Right atrium auricular region (tissue), 2 donors: ENCODE measurements around the gene DET1. TPM values are rescaled to one million over a fixed set of nuclear protein-coding genes. Genes with fewer than 3 reads are reported as not detected.
"Not testable (repeated sequence)": the region's sequence is repeated elsewhere in the genome, so short reads cannot be mapped to it uniquely, and the experiment has no call there.

Experiments used
- DNase-seq: peaks from one replicate; pipeline ENCODE4 v3.0.0-alpha.2; 2019; ENCODE audit warnings: low spot score
- H3K27ac ChIP-seq, 2 donors: fragments of 200-600 bp; sonication (generic); 1 replicate in 1 of 2; 2 replicates in 1 of 2; pipeline ENCODE4 v1.5.1; 2016 to 2019
- H3K27me3 ChIP-seq, 2 donors: fragments of 200-600 bp; sonication (generic); one replicate each; pipeline versions ENCODE4 v1.5.1 to v1.6.0; 2017 to 2019
- H3K36me3 ChIP-seq: fragments of 200-600 bp; sonication (generic); one replicate; pipeline ENCODE4 v1.5.1; 2016
- H3K4me1 ChIP-seq, 2 donors: fragments of 200-600 bp; sonication (generic); one replicate each; pipeline versions ENCODE4 v1.5.1 to v1.6.0; 2017 to 2019
- H3K4me3 ChIP-seq, 2 donors: fragments of 200-600 bp; sonication (generic); 1 replicate in 1 of 2; 2 replicates in 1 of 2; pipeline ENCODE4 v1.5.1; 2017 to 2019; ENCODE audit warnings: mild to moderate bottlenecking in 1 of 2, moderate library complexity in 1 of 2
- H3K9me3 ChIP-seq, 2 donors: fragments of 200-600 bp; sonication (generic); one replicate each; pipeline ENCODE4 v1.5.1; 2019
- total RNA-seq, 2 donors: library from RNA; depleted of rRNA; stranded (reverse); fragments of >200 nt; gene quantifications; one replicate each; pipeline ENCODE4 v1.1.0, GENCODE V29; 2016
- TF ChIP-seq, protein P1 (sequence below), 2 donors: fragments of 200-600 bp; sonication (generic); IDR thresholded peaks; one replicate each; pipeline ENCODE4 v1.5.1; 2019; ENCODE audit warnings: antibody characterized with exemption in 2 of 2

DET1 gene
- total RNA-seq, 2 donors from 2014 or later: 5.1 to 8.7 TPM

DNA sequence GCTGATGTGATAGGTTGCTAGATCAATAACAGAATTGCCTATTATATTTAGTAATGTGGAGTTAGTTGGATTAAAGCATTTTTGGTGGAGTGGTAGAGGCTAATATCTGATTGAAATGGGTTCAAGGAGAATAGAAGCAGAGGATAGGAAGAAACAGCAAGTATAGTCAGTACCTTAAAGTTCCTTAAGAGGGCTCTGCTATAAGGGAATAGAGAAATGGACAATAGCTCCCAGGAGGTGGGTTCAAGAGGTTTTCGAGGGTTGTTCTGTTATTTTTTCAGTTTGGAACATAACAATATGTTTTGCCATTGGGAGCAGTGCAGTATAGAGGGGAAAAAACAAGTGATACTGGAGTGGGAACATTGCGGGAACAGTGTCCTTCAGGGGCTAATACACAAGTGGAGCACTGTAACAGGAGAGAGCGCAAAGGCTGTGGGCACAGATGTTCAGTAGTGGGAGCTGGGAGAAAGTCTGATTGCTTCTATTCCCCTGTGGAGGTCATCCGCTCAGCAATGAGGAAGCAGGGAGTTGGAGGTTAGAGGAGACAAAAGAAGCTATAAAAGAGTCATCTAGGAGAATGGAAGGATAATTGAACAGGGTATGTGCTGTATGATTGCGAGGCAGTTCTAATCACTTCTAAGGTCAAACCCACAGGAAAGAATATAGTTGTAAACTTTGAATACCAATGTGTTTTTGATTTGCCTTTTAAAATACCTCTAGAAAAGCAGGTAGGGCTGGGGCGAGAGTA lies 75.7 kb downstream of the DET1 start:
- no peaks in the 10 kb centered on the region for H3K9me3 ChIP-seq
- peaks cover 0 to 26% of the 10 kb centered on the region in 2 donors for H3K4me1 ChIP-seq
- peaks cover 24% of the 10 kb centered on the region for H3K36me3 ChIP-seq
- H3K27ac ChIP-seq: no peak overlapping the region
- TF ChIP-seq, protein P1, sequence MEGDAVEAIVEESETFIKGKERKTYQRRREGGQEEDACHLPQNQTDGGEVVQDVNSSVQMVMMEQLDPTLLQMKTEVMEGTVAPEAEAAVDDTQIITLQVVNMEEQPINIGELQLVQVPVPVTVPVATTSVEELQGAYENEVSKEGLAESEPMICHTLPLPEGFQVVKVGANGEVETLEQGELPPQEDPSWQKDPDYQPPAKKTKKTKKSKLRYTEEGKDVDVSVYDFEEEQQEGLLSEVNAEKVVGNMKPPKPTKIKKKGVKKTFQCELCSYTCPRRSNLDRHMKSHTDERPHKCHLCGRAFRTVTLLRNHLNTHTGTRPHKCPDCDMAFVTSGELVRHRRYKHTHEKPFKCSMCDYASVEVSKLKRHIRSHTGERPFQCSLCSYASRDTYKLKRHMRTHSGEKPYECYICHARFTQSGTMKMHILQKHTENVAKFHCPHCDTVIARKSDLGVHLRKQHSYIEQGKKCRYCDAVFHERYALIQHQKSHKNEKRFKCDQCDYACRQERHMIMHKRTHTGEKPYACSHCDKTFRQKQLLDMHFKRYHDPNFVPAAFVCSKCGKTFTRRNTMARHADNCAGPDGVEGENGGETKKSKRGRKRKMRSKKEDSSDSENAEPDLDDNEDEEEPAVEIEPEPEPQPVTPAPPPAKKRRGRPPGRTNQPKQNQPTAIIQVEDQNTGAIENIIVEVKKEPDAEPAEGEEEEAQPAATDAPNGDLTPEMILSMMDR (IDR thresholded peaks at IDR 0.05): no peak
- H3K4me3 ChIP-seq: no peak overlapping the region
- no peaks in the 10 kb centered on the region for H3K27me3 ChIP-seq
- DNase-seq: no peak

DNA sequence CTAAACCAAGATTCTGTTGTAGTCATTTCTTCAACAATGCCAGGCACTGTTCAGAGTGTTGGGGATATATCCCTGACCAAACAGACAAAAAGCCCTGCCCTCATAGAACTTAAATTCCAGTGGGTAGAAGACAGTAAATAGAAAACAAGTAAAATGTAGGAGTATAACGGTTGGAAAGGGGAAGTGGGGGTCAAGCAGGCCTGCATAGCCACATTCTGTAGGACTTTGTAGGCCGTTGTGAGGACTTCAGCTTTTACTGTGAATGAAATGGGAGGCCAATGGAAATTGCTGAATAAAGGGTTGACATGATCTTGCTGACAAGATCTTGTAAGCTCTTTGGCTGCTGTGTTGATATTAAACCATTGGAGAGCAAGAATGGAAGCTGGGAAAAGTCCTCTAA lies 77.2 kb downstream of the DET1 start:
- Histone ChIP-seq H3K9me3 (no peaks in the 10 kb centered on the region), H3K4me1 (peaks cover 0 to 29% of the 10 kb centered on the region in 2 donors), H3K27ac (no peak overlapping the region), H3K4me3 (no peak overlapping the region), H3K27me3 (no peaks in the 10 kb centered on the region), H3K36me3 (peaks cover 25% of the 10 kb centered on the region)
- TF ChIP-seq, protein P1 (IDR thresholded peaks at IDR 0.05): no peak
- no peak for DNase-seq

DNA sequence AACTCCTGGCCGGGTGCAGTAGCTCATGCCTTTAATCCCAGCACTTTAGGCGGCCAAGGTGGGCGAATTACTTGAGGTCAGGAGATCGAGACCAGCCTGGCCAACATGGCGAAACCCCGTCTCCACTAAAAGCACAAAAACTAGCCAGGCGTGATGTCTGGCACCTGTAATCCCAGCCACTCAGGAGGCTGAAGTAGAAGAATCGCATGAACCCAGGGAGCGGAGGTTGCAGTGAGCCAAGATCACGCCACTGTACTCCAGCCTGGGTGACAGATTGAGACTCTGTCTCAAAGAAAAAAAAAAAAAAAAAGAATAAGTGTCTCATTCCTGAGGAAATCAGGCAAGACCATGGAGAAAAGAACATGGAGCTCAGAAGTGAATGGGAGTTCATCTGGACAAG lies 77.8 kb downstream of the DET1 start:
- DNase-seq, H3K27me3 ChIP-seq, H3K27ac ChIP-seq, H3K9me3 ChIP-seq, H3K4me3 ChIP-seq: not testable (repeated sequence)
- peaks cover 30% of the 10 kb centered on the region for H3K36me3 ChIP-seq
- H3K4me1 ChIP-seq: peaks cover 0 to 29% of the 10 kb centered on the region in 2 donors

DNA sequence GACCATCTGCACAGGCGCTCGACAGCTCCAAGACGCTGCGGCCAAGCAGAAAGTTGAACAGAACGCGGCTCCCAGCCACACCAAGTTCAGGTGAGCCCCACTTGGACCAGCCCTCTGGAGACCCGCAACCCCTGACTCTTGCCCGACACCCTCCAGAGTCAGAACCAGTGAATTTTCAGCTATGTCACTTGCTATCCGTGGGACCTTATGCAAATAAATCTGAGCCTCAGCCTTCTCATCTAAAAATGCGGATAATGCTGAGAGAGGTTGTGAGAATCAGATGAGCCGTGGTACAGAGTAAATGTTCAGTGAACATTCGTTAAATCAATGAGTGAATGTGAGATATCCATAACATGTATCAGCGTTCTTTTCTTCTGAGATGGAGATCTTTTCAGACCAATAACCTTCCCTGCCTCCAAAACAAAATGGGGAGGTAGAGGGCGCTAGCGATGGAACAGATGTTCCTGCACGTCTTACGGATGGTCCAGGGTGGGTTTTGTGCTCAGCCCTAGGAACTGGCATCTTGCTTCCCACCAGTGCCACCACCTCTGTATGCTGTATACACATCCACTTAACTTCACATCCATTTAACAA lies 78.4 kb downstream of the DET1 start:
- peaks cover 0 to 29% of the 10 kb centered on the region in 2 donors for H3K4me1 ChIP-seq
- TF ChIP-seq, protein P1 (IDR thresholded peaks at IDR 0.05): no peak
- H3K4me3 ChIP-seq: peak overlapping the region; percentile 78 to 91
- H3K36me3 ChIP-seq: peaks cover 30% of the 10 kb centered on the region
- no peaks in the 10 kb centered on the region for H3K27me3 ChIP-seq
- H3K9me3 ChIP-seq: no peaks in the 10 kb centered on the region
- peak overlapping the region; percentile 89 to 92 for H3K27ac ChIP-seq
- DNase-seq: no peak

DNA sequence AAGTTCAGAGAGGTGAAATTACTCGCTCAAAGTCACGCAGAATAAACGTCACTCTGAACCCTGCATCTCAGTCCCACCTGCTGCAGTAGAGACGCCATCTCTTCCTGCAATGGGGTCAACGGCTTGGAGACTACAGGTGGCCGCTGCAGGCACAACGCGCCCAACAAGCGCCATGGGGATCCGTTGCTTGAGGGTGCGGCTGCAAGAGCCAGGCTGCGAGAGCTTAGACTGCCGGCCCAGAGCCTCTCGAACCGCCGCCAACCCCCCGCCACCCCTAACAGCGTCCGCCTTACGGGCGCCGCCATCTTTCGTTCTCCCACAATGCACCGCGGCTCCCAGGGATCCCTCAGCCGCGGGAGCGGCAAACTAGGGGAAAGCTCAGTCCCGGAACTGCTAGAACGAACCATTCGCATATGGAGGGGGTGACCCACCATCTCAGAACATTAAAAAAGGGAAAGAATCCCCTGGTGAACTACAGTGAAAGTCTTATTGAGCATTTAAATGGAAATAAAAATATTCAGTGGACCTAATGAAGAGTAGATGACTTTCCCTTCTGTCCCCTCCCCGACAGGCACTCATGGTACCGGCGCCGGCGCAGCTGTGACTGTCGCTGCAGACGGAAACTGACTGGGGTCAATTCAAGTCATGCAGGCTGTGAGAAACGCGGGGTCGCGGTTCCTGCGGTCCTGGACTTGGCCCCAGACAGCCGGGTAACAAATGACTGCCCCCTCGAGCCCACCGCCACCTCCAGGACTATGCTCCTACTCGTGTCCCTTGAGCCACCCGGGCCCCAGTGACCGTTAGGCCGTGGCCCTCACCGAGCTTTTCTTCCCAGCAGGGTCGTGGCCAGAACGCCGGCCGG lies 79.2 kb downstream of the DET1 start, which contains the start of the genes MRPL46 and MRPS11:
MRPL46 (minus strand) TSS at position 316 of the 862 bp plus-strand sequence; CDS start at position 305, 11 bp downstream.
MRPS11 (plus strand) TSS at position 636 of the 862 bp plus-strand sequence; CDS start at position 646, 10 bp downstream.
- peak; percentile 85 for DNase-seq
- Histone ChIP-seq H3K9me3 (no peaks in the 10 kb centered on the region), H3K27ac (peak within 1 kb of the TSS; percentile 89 to 92), H3K4me1 (peaks cover 0 to 29% of the 10 kb centered on the region in 2 donors), H3K27me3 (no peaks in the 10 kb centered on the region), H3K4me3 (peak within 1 kb of the TSS; percentile 78 to 91), H3K36me3 (peaks cover 30% of the 10 kb centered on the region)
- TF ChIP-seq, protein P1 (IDR thresholded peaks at IDR 0.05): no peak
